HS-27A (cell line): Measurements from ENCODE around the gene NR2E1.

Source experiments
- DNase-seq: peaks from one replicate; pipeline ENCODE4 v3.0.0-alpha.2; 2012; ENCODE audit warnings: low read depth, missing footprints

Gene NR2E1

DNA sequence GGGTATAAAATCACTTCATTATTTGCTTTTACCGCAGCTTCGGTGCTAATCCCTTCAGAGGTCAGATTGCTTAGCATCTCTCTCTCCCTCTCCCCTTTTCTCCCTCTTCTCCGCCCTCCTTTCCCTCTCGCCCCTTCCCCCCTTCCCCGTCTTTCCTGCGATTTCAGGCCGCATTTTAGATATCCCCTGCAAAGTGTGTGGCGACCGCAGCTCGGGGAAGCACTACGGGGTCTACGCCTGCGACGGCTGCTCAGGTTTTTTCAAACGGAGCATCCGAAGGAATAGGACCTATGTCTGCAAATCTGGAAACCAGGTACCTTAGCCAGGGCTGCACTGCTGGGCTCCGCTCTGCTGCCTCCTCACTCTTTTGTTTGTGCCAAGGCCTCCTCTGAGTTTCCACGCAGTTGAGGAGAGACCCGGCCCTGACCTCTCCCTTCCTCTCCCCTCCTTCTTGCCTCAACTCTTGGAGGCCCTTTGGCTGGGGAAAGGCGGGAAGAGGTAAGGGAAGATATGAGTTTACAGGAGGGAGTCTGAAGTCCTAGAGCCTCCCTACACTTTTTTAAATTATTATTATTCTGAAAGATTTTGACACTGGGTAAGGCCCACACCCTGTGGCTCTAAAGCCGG is 5.6 kb downstream of the NR2E1 start:
- no peak for DNase-seq

- no peak for DNase-seq
Measured at GRCh38 chr6:108171918-108172516, 6.2 kb downstream of the NR2E1 start.

GRCh38 chr6:108174371-108175175 is 8.8 kb downstream of the NR2E1 start:
- no peak for DNase-seq

DNA sequence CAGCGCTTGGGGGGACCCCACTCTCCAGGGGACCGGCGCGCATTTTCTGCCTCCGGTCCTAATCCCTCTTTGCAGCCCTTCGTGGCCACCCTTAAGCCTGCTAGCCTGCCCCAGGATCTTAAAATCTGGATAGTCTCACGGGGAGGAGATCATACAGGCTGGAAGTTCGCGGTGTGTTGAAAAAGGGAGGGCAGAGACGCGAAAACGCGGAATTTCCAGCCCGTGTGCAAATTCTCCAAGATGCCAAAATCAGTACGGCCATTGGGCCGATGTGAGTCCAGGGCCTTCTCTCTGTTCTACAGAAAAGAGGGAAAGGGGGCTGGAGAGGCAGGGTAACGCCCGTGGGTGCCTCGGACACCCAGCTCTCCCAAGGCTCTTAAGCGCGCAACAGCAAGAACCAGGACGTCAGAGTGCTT is 9.4 kb downstream of the NR2E1 start:
- no peak for DNase-seq

DNA sequence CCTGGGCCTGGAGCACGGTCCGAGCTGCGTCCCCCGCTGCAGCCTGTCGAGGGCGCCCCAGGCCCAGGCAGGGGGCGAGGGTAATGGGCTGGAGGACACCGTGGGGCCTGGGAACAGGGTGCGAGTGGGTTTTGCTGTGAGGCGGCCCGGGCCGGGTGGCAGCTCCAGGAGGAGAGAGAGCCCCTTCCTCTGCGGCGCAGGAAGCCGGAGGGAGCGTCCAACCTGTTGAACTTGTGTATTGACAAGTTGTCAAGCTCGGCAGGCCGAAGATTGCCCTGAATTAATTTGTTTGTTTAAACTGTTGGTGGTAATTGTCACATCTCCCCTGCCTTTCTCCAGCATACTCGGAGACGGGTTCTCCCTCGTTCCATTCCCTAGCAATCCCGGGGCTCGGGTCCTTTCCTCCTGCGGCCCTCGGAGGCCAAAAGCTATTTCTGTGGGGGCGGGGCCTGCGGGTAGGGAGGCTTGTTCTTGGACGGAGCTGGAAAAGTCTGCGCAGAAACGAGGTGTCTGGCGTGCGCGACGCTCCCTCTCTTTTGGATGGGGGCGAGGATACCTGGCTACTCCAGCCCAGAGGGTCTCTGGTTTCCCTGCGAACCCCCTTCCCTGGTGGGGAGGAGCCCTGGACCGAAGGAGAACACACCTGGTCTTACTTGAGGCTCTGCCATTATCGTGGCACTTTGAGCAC is 9.9 kb downstream of the NR2E1 start:
- DNase-seq: no peak

- no peak for DNase-seq
Measured at GRCh38 chr6:108176281-108177089, 10.7 kb downstream of the NR2E1 start.

- DNase-seq: no peak
Measured at GRCh38 chr6:108179741-108180140, 13.9 kb downstream of the NR2E1 start.

DNA sequence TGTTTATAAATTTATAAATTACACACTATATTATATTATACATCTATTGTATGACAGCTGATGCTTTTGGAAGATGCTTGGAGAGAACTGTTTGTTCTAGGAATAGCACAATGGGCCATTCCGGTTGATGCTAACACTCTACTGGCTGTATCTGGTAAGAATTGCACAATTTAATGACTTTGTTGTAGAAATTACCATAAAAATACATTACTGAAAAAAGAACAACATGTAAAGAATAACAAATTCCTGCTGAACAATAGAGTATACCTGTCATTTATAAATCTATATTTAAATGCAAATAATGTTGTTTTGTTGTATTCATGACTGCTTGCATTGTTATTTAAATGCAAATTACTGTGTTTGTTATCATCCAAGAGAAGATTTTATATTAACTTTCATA is 14.4 kb downstream of the NR2E1 start:
- DNase-seq: no peak

DNA sequence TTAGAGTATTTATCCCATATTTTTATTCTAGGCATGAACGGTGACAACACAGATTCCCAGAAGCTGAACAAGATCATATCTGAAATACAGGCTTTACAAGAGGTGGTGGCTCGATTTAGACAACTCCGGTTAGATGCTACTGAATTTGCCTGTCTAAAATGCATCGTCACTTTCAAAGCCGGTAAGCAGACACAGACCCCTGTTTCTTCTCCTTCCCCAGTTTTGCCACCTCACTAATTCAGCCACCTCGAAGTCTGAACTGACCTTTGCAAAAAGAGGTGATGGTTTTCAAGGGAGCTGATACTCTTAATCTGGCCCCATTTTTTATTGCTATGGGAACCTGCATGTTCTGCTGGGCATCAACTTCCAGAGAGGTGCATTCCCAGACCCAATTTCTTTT is 15.0 kb downstream of the NR2E1 start:
- DNase-seq: no peak

- no peak for DNase-seq
Measured at GRCh38 chr6:108186226-108186625, 20.4 kb downstream of the NR2E1 start.

DNA sequence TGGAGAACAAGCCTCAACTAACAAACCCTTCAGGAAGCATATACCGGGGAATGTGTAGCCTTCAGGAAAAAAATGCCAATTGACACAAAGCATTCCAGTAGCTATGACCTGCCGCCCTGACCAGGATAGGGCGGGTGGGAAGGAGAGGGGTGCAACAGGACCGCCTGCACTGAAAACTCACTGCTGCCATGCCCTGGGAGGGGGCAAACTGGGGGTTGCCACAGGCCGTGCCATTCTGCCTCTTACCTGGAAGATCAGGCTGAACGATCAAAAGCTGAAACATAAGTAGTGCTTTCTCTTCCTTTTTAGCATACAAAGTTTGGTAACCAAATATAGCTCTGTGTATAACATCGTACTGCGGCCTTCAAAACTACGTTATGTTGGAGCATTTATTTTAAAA is 21.7 kb downstream of the NR2E1 start:
- no peak for DNase-seq

DNA sequence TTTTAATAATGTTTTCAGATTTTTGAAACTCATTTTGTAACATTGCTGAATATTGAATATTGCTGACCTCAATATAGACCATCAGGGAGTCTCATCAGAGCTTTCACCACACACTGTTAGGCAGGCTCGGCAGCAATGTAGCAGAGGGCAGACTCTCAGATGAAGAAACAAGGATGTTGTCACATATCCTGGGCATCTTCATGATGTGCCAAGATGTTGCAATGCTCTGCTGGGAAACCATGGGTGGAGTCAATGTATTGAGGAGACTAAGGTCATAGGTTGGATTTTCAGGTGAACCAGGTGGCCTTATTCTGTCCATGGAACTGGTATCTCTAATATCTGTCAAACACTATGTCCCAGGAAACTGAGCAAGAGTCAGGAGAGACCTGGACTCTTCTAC is 27.3 kb downstream of the NR2E1 start:
- DNase-seq: no peak

GRCh38 chr6:108193835-108194234 is 28.0 kb downstream of the NR2E1 start:
- DNase-seq: no peak

GRCh38 chr6:108194503-108194902 is 28.7 kb downstream of the NR2E1 start:
- no peak for DNase-seq

- DNase-seq: no peak
Measured at GRCh38 chr6:108195209-108195608, 29.4 kb downstream of the NR2E1 start.

DNA sequence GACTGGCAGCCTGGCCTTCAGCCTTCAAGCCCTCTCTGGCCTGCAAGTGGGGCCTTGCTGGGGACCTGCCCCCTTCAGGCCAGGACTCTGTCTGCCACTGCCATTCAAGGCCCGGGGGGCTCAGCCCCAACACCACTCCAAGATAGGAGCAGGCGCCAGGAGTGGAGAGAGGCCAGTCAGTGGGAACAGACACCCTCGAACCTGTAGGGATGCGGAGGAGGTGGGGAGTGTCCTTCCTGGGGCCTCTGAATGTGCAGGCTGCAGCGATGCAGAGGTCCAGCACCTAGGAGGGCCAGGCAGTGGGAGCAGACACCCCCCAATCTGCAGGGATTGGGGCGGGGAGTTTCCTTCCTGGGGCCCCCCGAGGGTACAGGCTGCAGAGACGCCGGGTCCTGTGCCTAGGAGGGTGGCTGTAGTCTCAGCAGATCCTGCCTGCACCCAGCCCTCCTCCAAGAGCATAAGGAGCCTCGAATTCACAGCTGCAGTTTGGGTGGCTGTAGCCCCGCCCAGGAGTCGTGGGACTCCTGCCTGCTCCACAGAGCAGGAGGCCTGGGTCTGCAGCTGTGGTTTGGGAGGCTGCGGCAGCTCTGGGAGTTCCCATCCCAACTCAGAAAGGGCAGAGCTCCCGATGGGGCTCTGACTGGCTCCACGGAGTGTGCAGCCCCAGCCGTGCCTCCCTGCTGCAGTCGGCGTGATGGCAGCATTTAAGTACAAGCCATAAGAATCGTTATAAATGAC is 33.1 kb downstream of the NR2E1 start:
- no peak for DNase-seq

DNA sequence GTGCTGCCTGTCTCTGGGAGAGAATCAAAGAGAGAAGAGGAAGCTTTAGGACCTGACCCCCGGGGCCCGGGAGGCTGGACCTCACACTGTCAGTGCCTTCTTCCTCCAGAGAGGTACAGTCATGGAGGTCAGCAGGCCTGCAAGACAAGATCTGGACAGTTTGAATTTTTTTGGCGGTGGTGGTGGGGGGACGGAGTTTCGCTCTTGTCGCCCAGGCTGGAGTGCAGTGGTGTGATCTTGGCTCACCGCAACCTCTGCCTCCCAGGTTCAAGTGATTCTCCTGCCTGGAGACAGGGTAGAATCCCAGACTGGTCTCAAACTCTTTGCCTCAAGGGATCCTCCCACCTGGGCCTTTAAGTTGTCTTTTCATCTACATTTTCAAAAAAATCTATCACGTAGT is 34.4 kb downstream of the NR2E1 start:
- no peak for DNase-seq

- no peak for DNase-seq
Measured at GRCh38 chr6:108200631-108201030, 34.8 kb downstream of the NR2E1 start.

DNA sequence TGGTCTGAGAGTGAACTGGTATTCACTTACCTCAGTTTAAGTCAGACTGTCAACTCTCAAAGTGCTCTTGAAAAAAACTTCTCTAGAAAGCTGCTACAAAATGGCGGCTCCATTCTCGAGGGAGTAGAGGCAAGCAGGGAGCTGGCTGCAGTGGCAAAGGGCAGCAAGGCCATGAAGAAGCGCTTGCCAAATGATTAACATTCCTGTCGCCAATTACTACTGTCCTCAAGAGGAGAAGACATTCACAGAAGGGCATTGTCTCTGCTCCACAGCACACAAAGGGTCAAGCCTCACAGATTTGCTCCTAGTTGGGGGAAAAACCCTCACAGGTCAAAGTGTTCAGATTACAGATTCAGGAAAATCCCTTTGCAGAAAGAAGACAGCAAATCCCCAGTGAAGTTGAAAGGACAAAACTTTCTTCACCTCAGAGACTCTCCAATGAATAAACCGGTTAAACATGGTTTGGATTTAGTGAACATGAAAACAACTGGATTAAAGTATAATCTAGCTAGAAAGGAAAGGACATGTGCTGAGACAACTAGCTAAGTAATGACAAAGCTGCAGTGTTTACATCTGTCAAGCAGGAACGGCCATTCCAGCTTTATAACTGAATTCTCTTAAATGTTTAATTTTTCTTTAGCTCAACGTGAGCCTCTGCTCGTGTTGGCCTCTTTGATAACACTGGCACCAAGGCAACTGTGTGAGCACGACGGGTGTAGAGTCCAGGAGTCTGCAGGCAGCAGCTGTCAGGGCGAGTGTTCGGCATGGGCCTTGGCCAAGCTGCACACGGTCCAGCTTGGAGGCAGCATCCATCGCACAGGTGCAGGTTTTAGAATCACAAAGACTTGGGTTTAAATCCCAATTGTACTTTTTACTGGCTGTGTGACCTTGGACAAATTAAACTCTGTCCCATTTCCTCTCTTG is 37.6 kb downstream of the NR2E1 start:
- DNase-seq: no peak

GRCh38 chr6:108207013-108207412 is 41.2 kb downstream of the NR2E1 start:
- DNase-seq: no peak
